Activated CD8-positive, alpha-beta T cell treated with anti-CD3 and anti-CD28 coated beads for 36 hours (primary cell): ENCODE measurements around the gene TRPV4. TPM values are rescaled to one million over a fixed set of nuclear protein-coding genes. Genes with fewer than 3 reads are reported as not detected.

Experiments used
- ATAC-seq: fragments of 200-7000 bp; cut with Tn5 transposase; one replicate; pipeline ENCODE4 v1.10.0; 2021; ENCODE audit warnings: mild to moderate bottlenecking, moderate library complexity
- CTCF ChIA-PET: fragments of 350-600 bp; sonication (Branson Sonifier 250); formaldehyde crosslinking; loops from one replicate; lab custom pipeline; 2021; ENCODE audit warnings: antibody characterized with exemption; lab: Charles Lee
- POLR2A ChIA-PET: fragments of 350-600 bp; sonication (Branson Sonifier 250); formaldehyde crosslinking; loops from one replicate; lab custom pipeline; 2021; ENCODE audit warnings: antibody characterized with exemption; lab: Charles Lee
- DNase-seq: peaks from one replicate; pipeline ENCODE4 v3.0.0-alpha.2; 2020
- H3K27ac Mint-ChIP-seq: one replicate; pipeline ENCODE4 v1.8.0; 2021; ENCODE audit warnings: mild to moderate bottlenecking, mixed read lengths
- H3K27me3 Mint-ChIP-seq: one replicate; pipeline ENCODE4 v1.8.0; 2021; ENCODE audit warnings: mixed read lengths
- H3K36me3 Mint-ChIP-seq: one replicate; pipeline ENCODE4 v1.8.0; 2021; ENCODE audit warnings: low read depth, mixed read lengths
- H3K4me1 Mint-ChIP-seq: one replicate; pipeline ENCODE4 v1.8.0; 2021; ENCODE audit warnings: low read depth, mixed read lengths
- H3K4me3 Mint-ChIP-seq: one replicate; pipeline ENCODE4 v1.8.0; 2021; ENCODE audit warnings: mild to moderate bottlenecking, moderate library complexity, mixed read lengths
- H3K9me3 Mint-ChIP-seq: one replicate; pipeline ENCODE4 v1.8.0; 2021; ENCODE audit warnings: mixed read lengths
- intact Hi-C: fragments of 100-400 bp; cut with micrococcal nuclease; formaldehyde crosslinking; loops from one replicate; pipeline ENCODE4 v1.10.0; 2022
- total RNA-seq, 2 experiments: library from RNA; stranded (reverse); gene quantifications; one replicate each; pipeline ENCODE4 v1.2.3, GENCODE V29; 2021
- TF ChIP-seq, protein P1 (sequence below): fragments of 200-600 bp; IDR thresholded peaks from one replicate; pipeline ENCODE4 v1.8.0; 2022; ENCODE audit warnings: antibody characterized with exemption, mild to moderate bottlenecking

The TRPV4 gene
- total RNA-seq, 2 experiments from 2014 or later = not detected

DNA sequence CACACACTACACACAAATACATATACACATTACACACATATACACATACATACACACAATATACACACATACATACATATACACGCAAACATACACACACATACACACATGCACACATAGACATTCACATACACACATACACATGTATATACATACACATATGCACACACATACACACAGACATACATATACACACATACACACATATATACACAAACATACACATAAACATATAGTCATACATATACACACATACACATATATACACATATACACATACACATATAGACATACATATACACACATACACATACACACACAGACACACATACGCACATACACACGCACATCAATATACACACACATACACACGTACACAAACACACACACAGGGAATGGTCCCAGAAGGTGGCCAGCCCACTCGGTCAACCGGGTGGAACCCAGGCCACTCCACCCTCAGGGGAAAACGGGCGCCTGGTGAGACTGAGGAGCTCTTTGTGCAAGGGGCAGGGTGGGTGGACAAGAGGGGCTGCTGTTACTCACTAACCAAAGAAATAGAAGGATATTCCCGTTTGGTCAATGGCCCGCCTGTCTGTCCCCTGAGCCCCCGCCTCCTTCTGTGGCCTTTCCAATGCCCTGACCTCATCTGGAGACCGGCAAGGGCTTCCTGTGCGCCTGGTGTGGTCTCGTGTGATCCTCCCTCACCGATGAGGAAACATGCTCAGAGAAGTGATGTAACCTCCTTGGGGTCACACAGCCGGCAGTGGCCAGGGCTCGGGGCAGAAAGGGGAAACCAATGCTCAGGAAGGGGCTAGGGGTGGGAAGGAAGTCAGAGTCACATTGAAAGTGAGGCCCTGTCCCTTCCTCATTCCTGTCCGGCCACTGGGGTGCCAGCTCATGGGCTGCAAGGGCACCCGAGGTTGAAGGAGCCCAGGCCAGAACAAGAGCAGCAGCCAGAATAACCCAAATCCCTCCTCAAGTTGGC is 5.3 kb downstream of the TRPV4 start:
- POLR2A ChIA-PET = no interaction called here
- peaks cover 14% of the 10 kb centered on the region for H3K27me3 Mint-ChIP-seq
- H3K9me3 Mint-ChIP-seq = no peaks in the 10 kb centered on the region
- no peaks in the 10 kb centered on the region for H3K36me3 Mint-ChIP-seq
- H3K4me3 Mint-ChIP-seq = no peak overlapping the region
- ATAC-seq (no peak), DNase-seq (no peak)
- intact Hi-C loops = no loop called here
- no peaks in the 10 kb centered on the region for H3K4me1 Mint-ChIP-seq
- TF ChIP-seq, protein P1, sequence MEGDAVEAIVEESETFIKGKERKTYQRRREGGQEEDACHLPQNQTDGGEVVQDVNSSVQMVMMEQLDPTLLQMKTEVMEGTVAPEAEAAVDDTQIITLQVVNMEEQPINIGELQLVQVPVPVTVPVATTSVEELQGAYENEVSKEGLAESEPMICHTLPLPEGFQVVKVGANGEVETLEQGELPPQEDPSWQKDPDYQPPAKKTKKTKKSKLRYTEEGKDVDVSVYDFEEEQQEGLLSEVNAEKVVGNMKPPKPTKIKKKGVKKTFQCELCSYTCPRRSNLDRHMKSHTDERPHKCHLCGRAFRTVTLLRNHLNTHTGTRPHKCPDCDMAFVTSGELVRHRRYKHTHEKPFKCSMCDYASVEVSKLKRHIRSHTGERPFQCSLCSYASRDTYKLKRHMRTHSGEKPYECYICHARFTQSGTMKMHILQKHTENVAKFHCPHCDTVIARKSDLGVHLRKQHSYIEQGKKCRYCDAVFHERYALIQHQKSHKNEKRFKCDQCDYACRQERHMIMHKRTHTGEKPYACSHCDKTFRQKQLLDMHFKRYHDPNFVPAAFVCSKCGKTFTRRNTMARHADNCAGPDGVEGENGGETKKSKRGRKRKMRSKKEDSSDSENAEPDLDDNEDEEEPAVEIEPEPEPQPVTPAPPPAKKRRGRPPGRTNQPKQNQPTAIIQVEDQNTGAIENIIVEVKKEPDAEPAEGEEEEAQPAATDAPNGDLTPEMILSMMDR = no peak
- no peak overlapping the region for H3K27ac Mint-ChIP-seq
- CTCF ChIA-PET = interaction anchor here (1.1 to 4.9 kb wide), 4 partner anchors 17 to 26 kb away, joined by 4 to 21 read pairs (median 12); no protein-coding TSS in a partner anchor

DNA sequence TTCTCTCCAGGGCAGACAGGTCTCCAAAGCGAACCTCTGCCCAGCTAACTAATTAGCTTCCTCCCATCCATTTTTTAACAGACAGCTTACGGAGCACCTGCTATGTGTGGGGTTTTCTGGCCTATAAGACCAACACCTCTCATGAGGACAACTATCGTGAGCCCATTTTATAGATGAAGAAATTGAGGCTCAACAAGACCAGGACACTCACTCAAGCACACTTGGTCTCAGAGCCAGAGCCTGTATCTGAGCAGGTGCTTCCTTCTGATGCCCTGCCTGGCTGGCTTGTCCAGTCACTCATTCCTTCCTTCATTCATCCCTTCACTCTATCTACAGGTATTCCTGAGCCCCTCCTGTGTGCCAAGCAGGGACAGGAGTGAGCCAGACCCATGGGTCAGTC is 6.1 kb downstream of the TRPV4 start:
- POLR2A ChIA-PET = no interaction called here
- CTCF ChIA-PET = interaction anchor here (1.2 to 2.8 kb wide), 2 partner anchors 19 to 21 kb away, joined by 4 to 10 read pairs; no protein-coding TSS in a partner anchor
- Mint-ChIP-seq H3K36me3 (no peaks in the 10 kb centered on the region), H3K4me3 (no peak overlapping the region), H3K4me1 (no peaks in the 10 kb centered on the region), H3K9me3 (no peaks in the 10 kb centered on the region), H3K27ac (no peak overlapping the region), H3K27me3 (peaks cover 14% of the 10 kb centered on the region)
- TF ChIP-seq, protein P1 = no peak
- intact Hi-C loops = no loop called here
- ATAC-seq (no peak), DNase-seq (no peak)

DNA sequence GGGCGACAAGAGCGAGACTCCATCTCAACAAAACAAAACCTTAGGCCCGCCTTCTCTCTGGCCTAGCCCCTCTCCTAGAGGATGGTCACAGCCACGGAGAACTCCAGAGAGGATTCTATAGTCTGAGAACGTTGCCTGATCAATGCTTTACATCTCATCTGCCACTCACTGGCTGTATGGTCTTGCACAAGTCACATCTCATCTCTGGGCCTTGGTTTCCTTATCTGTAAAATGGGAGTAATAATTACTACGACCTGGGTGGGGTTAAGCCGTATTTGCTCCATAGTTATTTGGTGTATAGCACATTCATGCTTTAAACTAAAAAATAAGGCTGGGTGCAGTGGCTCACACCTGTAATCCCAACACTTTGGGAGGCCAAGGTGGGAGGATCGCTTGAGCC is 8.5 kb downstream of the TRPV4 start:
- CTCF ChIA-PET = interaction anchor here (0.8 to 2.8 kb wide), 2 partner anchors 19 to 21 kb away, joined by 3 to 10 read pairs; no protein-coding TSS in a partner anchor
- intact Hi-C loops = no loop called here
- H3K36me3 Mint-ChIP-seq = no peaks in the 10 kb centered on the region

DNA sequence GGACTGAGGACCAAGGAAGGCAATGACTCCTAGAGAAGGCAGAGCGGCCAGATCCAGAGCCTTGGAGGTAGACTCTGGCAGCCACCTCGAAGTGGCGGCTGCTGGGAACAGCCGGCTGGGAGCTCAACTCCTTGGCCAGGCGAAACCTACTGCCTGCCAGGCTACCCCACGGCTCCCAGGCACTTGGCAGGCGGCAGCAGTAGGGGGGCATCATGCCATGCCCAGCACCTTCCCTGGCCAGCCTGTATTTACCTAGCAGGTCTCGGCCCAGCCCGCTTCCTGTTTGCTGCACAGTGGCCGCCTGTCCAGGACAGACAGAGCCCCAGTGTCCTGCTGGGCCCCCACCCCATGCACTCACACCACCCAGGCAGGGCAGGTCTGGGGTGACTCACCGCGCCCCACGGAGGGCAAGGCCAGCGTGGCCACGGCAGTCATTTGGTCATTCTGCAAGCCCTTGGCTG is 10.2 kb downstream of the TRPV4 start:
- Mint-ChIP-seq H3K4me1 (no peaks in the 10 kb centered on the region), H3K27ac (no peak overlapping the region), H3K27me3 (peaks cover 4% of the 10 kb centered on the region), H3K36me3 (no peaks in the 10 kb centered on the region), H3K4me3 (no peak overlapping the region), H3K9me3 (no peaks in the 10 kb centered on the region)
- CTCF ChIA-PET = interaction anchor here (1.0 kb wide), 1 partner anchor 15 kb away, joined by 3 read pairs; no protein-coding TSS in a partner anchor
- POLR2A ChIA-PET = no interaction called here
- intact Hi-C loops = no loop called here
- ATAC-seq (no peak), DNase-seq (no peak)
- TF ChIP-seq, protein P1 = no peak

More for the DNA sequence above, 8.5 kb downstream of the TRPV4 start:
- H3K4me1 Mint-ChIP-seq = no peaks in the 10 kb centered on the region
- peaks cover 4% of the 10 kb centered on the region for H3K27me3 Mint-ChIP-seq
- no peak overlapping the region for H3K27ac Mint-ChIP-seq
- TF ChIP-seq, protein P1 = no peak
- no peak overlapping the region for H3K4me3 Mint-ChIP-seq
- no peak for DNase-seq
- ATAC-seq = no peak
- POLR2A ChIA-PET = no interaction called here
- no peaks in the 10 kb centered on the region for H3K9me3 Mint-ChIP-seq

DNA sequence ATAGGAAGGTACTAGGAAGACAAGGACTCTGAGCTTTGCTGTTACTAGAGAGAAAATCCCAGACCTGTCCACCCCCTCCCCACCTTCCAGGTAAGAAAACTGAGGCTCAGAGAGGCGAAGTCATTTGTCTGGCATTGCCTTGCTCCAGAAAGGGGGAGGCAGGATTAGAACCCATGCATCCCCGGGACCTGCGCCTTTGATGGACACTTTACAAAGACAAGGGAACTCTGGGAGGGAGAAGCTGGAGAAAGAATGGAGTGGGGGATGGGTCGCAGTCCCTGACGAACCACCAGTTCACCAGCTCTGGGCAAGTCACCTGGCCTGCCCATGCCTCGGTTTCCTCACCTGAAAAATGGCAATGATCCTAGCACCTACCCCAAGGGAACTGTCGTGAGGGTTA is 10.8 kb downstream of the TRPV4 start:
- Mint-ChIP-seq H3K9me3 (no peaks in the 10 kb centered on the region), H3K27me3 (peaks cover 2% of the 10 kb centered on the region), H3K36me3 (no peaks in the 10 kb centered on the region), H3K4me1 (no peaks in the 10 kb centered on the region), H3K27ac (no peak overlapping the region), H3K4me3 (no peak overlapping the region)
- DNase-seq (no peak), ATAC-seq (no peak)
- POLR2A ChIA-PET = no interaction called here
- intact Hi-C loops = no loop called here
- TF ChIP-seq, protein P1 = no peak
- CTCF ChIA-PET = no interaction called here
